HEK293 (cell line): Measurements from ENCODE around the gene SYN1.

Source experiments
- CTCF ChIP-seq: fragments of 450-650 bp; formaldehyde crosslinking; IDR thresholded peaks from 2 replicates; pipeline ENCODE4 v1.5.1; 2016; ENCODE audit warnings: missing biosample characterization, missing genetic modification characterization
- ELK4 ChIP-seq: IDR thresholded peaks from 2 replicates; pipeline ENCODE4 v1.6.1; 2011; ENCODE audit warnings: mild to moderate bottlenecking, low read depth, low read length, borderline replicate concordance
- GLIS2 ChIP-seq: fragments of 450-650 bp; formaldehyde crosslinking; IDR thresholded peaks from 2 replicates; pipeline ENCODE4 v1.5.1; 2016; ENCODE audit warnings: missing biosample characterization, missing genetic modification characterization
- HOXA7 ChIP-seq: sonication (generic); formaldehyde crosslinking; IDR thresholded peaks from 2 replicates; pipeline ENCODE4 v1.8.1; 2022; ENCODE audit warnings: missing genetic modification reagents, borderline replicate concordance
- HOXC10 ChIP-seq: sonication (generic); formaldehyde crosslinking; IDR thresholded peaks from 2 replicates; pipeline ENCODE4 v1.8.1; 2023; ENCODE audit warnings: mild to moderate bottlenecking, missing genetic modification reagents
- YY1 ChIP-seq: fragments of 450-650 bp; formaldehyde crosslinking; IDR thresholded peaks from 2 replicates; pipeline ENCODE4 v1.5.1; 2018; ENCODE audit warnings: missing biosample characterization, missing genetic modification characterization
- ZBTB49 ChIP-seq: fragments of 450-650 bp; formaldehyde crosslinking; IDR thresholded peaks from 2 replicates; pipeline ENCODE4 v1.5.1; 2016; ENCODE audit warnings: missing biosample characterization, missing genetic modification characterization, low read depth
- ZBTB8A ChIP-seq: fragments of 450-650 bp; formaldehyde crosslinking; IDR thresholded peaks from 2 replicates; pipeline ENCODE4 v1.5.1; 2016; ENCODE audit warnings: missing biosample characterization, missing genetic modification characterization
- ZNF112 ChIP-seq: fragments of 450-650 bp; formaldehyde crosslinking; IDR thresholded peaks from 2 replicates; pipeline ENCODE4 v1.5.0; 2017; ENCODE audit warnings: missing biosample characterization, missing genetic modification characterization
- ZNF138 ChIP-seq: fragments of 450-650 bp; formaldehyde crosslinking; IDR thresholded peaks from 2 replicates; pipeline ENCODE4 v1.5.1; 2016; ENCODE audit warnings: missing biosample characterization, missing genetic modification characterization, borderline replicate concordance
- ZNF140 ChIP-seq: fragments of 450-650 bp; formaldehyde crosslinking; IDR thresholded peaks from 2 replicates; pipeline ENCODE4 v1.5.1; 2016; ENCODE audit warnings: missing biosample characterization, missing genetic modification characterization
- ZNF146 ChIP-seq: fragments of 450-650 bp; formaldehyde crosslinking; IDR thresholded peaks from 2 replicates; pipeline ENCODE4 v1.5.1; 2016; ENCODE audit warnings: missing biosample characterization, missing genetic modification characterization
- ZNF174 ChIP-seq: fragments of 450-650 bp; formaldehyde crosslinking; IDR thresholded peaks from 2 replicates; pipeline ENCODE4 v1.5.0; 2017; ENCODE audit warnings: missing biosample characterization, mild to moderate bottlenecking, missing genetic modification characterization
- ZNF18 ChIP-seq: fragments of 450-650 bp; formaldehyde crosslinking; IDR thresholded peaks from 2 replicates; pipeline ENCODE4 v1.5.1; 2016; ENCODE audit warnings: missing biosample characterization, missing genetic modification characterization
- ZNF24 ChIP-seq: fragments of 450-650 bp; formaldehyde crosslinking; IDR thresholded peaks from 2 replicates; pipeline ENCODE4 v1.5.1; 2016; ENCODE audit warnings: missing biosample characterization, missing genetic modification characterization
- ZNF292 ChIP-seq: fragments of 450-650 bp; formaldehyde crosslinking; IDR thresholded peaks from 2 replicates; pipeline ENCODE4 v1.5.1; 2016; ENCODE audit warnings: low read depth, missing biosample characterization, missing genetic modification characterization, borderline replicate concordance
- ZNF302 ChIP-seq: fragments of 450-650 bp; formaldehyde crosslinking; IDR thresholded peaks from 2 replicates; pipeline ENCODE4 v1.5.1; 2016; ENCODE audit warnings: missing biosample characterization, missing genetic modification characterization, low read depth
- ZNF423 ChIP-seq: fragments of 450-650 bp; formaldehyde crosslinking; IDR thresholded peaks from 2 replicates; pipeline ENCODE4 v1.5.1; 2016; ENCODE audit warnings: missing biosample characterization, missing genetic modification characterization
- ZNF513 ChIP-seq: fragments of 450-650 bp; IDR thresholded peaks from 2 replicates; pipeline ENCODE4 v1.5.1; 2018; ENCODE audit warnings: missing biosample characterization, missing genetic modification characterization
- ZNF518A ChIP-seq: fragments of 450-650 bp; formaldehyde crosslinking; conservative IDR thresholded peaks from 2 replicates; pipeline ENCODE4 v1.5.1; 2016; ENCODE audit warnings: low read depth, missing biosample characterization, missing genetic modification characterization
- ZNF561 ChIP-seq: fragments of 450-650 bp; IDR thresholded peaks from 2 replicates; pipeline ENCODE4 v1.5.1; 2018; ENCODE audit warnings: missing biosample characterization, missing genetic modification characterization, borderline replicate concordance
- ZNF654 ChIP-seq: fragments of 450-650 bp; formaldehyde crosslinking; IDR thresholded peaks from 2 replicates; pipeline ENCODE4 v1.5.1; 2016; ENCODE audit warnings: low read depth, missing biosample characterization, missing genetic modification characterization
- ZSCAN4 ChIP-seq: fragments of 450-650 bp; formaldehyde crosslinking; IDR thresholded peaks from 2 replicates; pipeline ENCODE4 v1.5.1; 2017; ENCODE audit warnings: missing biosample characterization, missing genetic modification characterization

Gene SYN1

GRCh38 chrX:47658684-47659420 lies 39.2 kb upstream of the SYN1 start, which contains the start of gene UXT (continued):
- peak; percentile 59 for TF ChIP-seq ZNF518A (tag by site-specific recombination)
- TF ChIP-seq ZSCAN4 (tag by site-specific recombination): no peak
- no peak for TF ChIP-seq ZNF292 (tag by site-specific recombination)
- TF ChIP-seq ZNF561 (tag by site-specific recombination): no peak
- TF ChIP-seq ZBTB8A (tag by site-specific recombination): peak; percentile 63
- TF ChIP-seq ZNF18 (tag by site-specific recombination): no peak
- no peak for TF ChIP-seq ZNF654 (tag by site-specific recombination)
- TF ChIP-seq ZNF24 (tag by site-specific recombination): peak; percentile 64
- no peak for TF ChIP-seq CTCF (tag by site-specific recombination)
- TF ChIP-seq ZNF112 (tag by site-specific recombination): no peak
- peak; percentile 99 for TF ChIP-seq GLIS2 (tag by site-specific recombination)
- no peak for TF ChIP-seq ZNF140 (tag by site-specific recombination)
- TF ChIP-seq ZNF174: no peak
- peak; percentile 88 for TF ChIP-seq YY1 (tag by site-specific recombination)
- no peak for TF ChIP-seq HOXC10 (CRISPR knock-in tag)
- TF ChIP-seq ZNF302 (tag by site-specific recombination): no peak
- TF ChIP-seq ZNF513 (tag by site-specific recombination): no peak
- no peak for TF ChIP-seq HOXA7 (CRISPR knock-in tag)
- TF ChIP-seq ZNF423 (tag by site-specific recombination): peak; percentile 95
- TF ChIP-seq ZNF138 (tag by site-specific recombination): no peak
- TF ChIP-seq ZBTB49 (tag by site-specific recombination): no peak
- TF ChIP-seq ZNF146: no peak
- no peak for TF ChIP-seq ELK4
